Activated CD8-positive, alpha-beta memory T cell treated with anti-CD3 and anti-CD28 coated beads, Interleukin-2, amount 50 U/mL, for 24 hours (primary cell): ENCODE data around the gene CCNO.

Experiments
- DNase-seq: peaks from one replicate; pipeline ENCODE4 v3.0.0-alpha.2; 2020; ENCODE audit errors: extremely low read depth

CCNO gene

DNA sequence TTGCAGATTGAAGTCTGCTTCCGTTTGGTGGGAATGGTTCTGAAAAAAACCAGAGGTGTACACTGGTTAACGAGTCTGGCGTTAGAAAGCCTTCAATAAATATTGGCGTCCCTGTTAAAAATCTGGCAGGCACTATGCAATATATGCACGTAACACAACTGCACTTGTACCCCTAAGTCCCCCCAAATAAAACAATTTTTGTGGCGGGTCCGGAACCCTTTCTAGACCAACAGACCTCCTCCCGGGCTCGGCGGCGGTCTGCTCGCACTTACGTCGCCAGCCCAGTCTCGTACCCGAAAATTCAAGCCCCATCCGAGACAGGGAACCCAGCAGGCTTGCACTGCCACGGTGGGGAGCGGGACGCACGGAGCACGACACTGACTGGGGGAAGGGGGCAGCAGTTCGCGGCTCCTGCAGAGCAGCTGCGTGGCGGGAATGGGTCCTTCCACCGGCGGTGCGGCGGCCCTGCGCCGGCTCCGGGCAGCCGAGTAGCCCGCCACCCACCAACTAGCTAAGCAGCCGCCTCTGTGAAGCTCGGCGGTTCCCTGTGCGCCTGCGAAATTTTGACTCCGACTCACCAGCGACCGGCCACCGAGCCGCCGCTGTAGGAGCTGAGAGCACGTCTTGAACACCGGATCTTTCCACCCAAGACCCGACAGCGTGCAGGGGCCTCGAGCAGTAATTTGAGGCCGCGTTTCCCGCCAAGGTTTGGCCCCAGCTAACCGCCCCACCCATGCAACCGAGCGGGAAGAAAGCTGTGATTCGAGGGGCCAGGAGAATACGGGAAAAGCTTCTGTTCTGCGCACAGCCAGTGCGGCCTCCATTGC, 10.2 kb downstream of the CCNO start:
- DNase-seq, result no peak

DNA sequence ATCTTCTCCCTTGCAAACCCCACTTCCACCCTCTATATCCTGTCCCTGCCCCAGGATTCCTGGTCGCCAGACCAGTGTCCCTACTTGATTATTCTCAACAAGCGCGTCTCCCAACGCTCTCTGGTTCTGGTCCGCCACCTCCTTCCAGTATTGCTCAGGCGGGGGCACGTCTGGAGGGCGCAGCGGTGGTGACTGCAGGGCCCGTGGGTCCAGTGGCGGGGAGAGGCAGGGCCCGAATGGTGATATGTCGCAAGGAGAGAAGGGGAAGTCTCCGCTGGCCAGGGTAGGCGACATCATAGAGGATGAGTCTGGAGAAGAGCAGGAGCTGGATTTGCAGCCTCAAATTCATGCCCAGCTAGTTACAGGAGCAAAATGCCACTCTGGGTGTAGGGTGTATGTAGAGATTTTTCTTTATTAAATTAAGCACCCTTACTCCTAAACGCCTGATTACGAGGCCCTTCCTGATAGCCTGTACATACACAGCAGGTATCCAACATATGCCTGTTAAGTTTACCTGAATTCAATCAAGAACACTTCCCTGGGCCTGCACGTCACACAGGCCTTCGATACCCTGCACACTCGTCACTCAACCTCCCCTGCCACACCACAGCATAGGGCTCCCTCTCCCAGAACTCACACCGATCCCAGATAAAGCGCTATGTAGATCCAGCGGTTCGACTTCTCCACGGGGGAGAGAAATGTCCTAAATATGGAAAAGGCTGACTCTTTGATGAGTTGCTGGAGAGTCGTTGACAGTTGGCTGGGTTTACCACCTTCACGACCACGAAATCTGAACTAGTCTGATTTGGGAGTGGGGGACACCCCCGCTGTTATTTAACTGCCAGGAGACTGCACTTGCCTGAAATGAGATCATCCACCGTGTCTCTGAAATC, 11.1 kb downstream of the CCNO start:
- no peak for DNase-seq

DNA sequence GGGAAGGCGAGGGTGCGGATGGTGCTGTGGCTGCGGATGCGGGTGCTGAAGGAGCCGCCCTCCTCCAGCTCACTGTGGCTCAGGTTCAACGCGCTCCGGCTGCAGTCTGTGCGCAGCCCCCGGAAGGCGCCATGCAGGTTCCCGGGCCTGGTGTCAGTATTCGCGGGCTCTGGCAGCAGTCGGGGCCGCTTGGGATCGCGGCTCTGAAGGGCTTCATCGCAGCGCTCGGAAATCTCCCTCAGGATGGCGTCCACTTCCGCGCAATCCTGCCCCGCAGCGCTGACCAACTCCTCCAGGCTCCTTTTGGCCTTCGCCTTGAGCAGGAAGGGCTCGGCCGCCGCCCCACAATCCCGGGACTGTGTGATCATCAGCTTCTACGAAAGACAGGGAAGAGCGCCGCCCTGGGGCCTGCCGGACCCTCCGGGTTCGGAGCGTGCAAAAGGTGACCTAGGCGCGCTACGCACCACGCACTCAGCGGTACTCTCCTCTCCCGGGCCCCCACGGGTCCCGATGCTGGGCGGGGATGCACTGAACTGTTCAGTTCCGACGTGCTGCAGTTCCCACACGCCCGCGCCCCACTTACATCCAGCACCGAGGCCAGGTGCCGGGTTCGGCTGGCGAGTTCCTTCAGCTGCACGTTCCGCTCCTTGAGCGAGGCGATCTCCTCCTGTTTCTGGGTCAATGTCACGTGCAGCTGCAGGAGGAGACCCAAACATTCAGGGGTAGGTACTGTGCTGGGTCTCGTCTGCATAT, 12.8 kb downstream of the CCNO start:
- no peak for DNase-seq

DNA sequence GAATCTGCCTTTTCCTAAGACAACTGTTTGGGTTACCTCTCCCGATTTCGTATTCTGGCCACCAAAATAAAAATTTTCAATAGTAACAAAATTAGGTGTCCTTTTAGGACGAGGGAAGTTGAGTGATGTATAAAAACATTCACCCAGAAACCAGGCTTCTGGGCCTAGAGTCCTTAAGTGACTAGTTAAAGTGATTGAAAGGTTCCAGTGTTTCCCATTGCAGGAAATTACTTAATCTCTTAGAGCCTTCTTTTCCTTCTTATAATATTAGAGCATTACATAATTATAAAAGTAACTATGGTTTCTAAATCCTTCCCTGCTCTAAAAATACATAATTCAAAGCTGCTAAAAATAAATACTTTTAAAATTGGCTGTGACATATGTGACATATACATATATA, 13.6 kb downstream of the CCNO start:
- DNase-seq, result no peak

DNA sequence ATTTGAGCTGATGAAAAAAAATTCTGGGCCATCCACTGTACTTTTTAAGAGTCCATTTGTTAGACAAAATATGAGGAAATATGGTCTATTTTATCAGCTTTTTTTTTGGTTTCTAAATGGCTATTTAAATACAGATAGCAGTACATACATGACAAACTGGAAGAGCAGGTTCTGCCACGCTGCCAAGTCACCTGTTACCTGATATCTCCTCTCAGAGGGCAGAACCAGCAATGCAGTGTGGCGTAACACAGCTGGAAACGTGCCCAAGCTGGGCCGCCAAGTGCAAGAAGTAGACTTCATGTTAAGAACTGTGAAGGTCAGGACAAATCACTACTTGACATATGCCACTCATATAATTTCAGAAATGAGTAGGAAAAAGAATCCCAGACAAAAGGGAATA, 14.4 kb downstream of the CCNO start:
- no peak for DNase-seq

DNA sequence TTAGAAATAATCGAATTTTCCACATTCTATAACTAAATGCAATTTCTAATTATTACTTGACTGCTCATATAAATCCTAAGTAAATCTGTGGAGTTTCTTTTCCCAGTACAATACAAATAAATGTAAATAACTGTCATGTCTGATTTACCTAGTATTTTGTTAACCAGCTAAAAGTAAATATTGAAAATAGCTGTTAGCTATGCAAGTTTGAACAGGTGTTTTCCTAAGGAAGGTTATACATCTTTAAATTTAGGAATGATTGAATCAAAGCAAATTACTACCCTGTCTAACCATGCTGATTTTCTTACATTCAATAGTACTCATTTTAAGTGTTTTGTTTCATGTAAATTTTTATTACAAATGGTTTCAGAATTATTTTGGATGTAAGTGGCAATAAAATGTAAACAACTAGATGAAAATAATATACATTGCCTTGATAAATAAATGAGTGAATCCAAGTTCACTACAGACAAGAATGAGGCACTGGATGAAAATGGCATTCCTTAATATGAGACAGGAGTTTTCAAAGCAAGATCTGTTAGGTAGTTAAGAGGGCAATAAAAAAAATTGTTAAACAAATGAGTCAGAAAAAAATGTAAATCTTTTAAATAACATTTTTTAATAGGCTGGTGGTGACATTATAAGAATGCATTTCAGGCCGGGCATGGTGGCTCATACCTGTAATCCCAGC, 22.1 kb downstream of the CCNO start:
- DNase-seq, result no peak

DNA sequence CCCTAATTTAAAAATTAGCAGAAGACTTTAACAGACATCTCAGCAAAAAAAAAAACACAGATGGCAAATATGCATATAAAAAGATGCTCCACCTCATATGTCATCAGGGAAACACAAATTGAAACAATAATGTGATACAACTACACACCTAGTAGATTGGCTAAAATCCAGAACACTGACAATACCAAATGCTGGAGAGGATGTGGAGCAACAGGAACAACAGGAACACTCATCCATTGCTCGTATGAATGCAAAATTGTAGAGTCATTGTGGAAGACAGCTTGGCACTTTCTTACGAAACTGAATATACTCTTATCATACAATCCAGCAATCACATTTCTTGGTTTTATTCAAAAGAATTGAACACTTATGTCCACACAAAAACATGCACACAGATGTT, 28.4 kb downstream of the CCNO start:
- no peak for DNase-seq

DNA sequence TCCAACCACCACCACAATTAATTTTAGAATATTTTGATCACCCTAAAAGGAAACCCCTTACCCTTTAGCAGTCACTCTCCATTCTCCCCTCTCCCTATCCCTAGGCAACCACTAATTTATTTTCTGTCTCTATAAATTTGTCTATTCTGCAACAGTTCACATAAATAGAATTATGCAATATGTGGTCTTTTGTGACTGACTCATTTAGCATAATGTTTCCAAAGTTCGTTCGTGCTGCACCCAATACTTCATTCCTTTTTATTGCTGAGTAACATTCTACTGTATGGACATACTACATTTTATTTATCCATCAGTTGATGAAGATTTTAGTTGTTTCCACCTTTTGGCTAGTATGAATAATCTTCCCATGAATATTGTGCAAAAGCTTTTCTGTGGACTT, 42.2 kb downstream of the CCNO start:
- no peak for DNase-seq

DNA sequence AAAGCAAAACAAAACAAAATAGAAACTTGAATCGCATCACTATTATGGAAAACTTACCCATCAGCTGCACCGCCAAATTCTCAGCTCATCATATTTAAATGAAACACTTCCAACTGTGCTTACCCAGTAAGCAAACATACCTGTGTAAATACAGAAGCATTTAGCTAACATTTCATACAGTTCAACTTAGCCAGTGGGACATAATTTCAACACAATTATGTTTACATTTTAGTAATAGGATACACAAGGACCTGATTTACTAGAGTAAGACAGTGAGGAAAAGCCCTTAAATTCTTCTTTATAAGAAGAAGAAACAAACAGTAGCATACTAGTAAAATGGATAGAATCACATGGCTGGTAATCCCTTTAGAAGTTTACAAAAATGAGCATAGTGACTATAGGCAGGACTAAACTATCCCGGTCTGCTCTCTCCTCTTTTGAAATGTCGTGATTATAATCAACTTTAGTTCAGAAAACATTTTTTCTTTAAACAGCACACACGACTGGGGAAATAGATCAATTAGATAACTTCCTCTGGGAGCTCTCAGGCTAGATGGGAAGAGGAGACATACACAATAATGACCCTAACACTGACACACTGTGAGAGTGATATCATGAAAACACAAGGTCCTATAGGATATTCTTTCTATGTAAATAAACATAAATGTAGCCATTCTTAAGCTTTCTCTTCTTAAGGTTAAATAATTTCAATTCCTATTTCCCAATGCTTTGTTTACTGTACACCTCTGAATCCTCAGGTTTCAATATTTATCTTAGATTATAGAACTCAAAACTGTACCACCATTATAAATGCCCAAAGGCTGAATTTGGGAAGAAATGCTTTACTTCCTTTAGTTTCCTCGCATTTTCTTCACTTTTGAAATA, 44.5 kb downstream of the CCNO start:
- DNase-seq, result no peak

DNA sequence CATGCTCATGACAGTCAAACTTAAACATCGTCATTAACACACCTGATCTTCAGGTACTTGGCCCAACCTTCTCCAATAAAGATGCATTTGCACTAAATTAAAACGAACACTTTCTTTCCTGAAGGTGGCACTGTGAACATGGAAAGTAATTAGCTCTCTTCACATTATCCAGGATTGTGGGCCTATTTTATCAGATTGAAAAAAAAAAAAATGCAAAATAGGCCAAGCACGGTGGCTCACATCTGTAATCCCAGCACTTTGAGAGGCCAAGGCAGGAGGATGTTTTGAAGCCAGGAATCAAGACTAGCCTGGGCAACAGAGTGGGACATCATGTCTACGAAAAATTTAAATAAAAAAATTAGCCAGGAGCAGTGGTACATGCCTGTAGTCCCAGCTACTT, 46.0 kb downstream of the CCNO start:
- no peak for DNase-seq
